ENCODE measurements around the gene SENP5.

SENP5 gene

GRCh38 chr3:196951371-196951770 lies 83.7 kb downstream of the SENP5 start:
- Histone ChIP-seq H3K9me3 (ENCODE audit: control insufficient read depth, insufficient read depth, low read length) (no peaks in the 10 kb centered on the region), H3K36me3 (ENCODE audit: control insufficient read depth, insufficient read depth, low read length) (no peaks in the 10 kb centered on the region), H3K27ac (ENCODE audit: low read length) (no peak overlapping the region), H3K4me3 (ENCODE audit: low read length) (no peak overlapping the region), H3K27me3 (ENCODE audit: control insufficient read depth, insufficient read depth, low read length) (no peaks in the 10 kb centered on the region), H3K4me1 (ENCODE audit: control insufficient read depth, insufficient read depth, low read length) (no peaks in the 10 kb centered on the region)
- no CpG with 5 or more reads among the region's 3 CpGs for WGBS (ENCODE audit: insufficient coverage, insufficient read length)
- DNase-seq (ENCODE audit: low read depth, low spot score), result no peak

- DNase-seq (ENCODE audit: low read depth, low spot score), result no peak
- H3K27me3 ChIP-seq (ENCODE audit: control insufficient read depth, insufficient read depth, low read length), result peaks cover under 1% of the 10 kb centered on the region; the same call in 1 of the 2 replicates
- H3K9me3 ChIP-seq (ENCODE audit: control insufficient read depth, insufficient read depth, low read length), result no peaks in the 10 kb centered on the region
- no CpG with 5 or more reads among the region's 7 CpGs for WGBS (ENCODE audit: insufficient coverage, insufficient read length)
- H3K27ac ChIP-seq (ENCODE audit: low read length), result no peak overlapping the region
- no peak overlapping the region for H3K4me3 ChIP-seq (ENCODE audit: low read length)
- no peaks in the 10 kb centered on the region for H3K36me3 ChIP-seq (ENCODE audit: control insufficient read depth, insufficient read depth, low read length)
- H3K4me1 ChIP-seq (ENCODE audit: control insufficient read depth, insufficient read depth, low read length), result no peaks in the 10 kb centered on the region
Measured at GRCh38 chr3:196954832-196955231, 87.1 kb downstream of the SENP5 start.

GRCh38 chr3:196962108-196962929 lies 94.6 kb downstream of the SENP5 start:
- no peak for DNase-seq (ENCODE audit: low read depth, low spot score)
- no CpG with 5 or more reads among the region's 9 CpGs for WGBS (ENCODE audit: insufficient coverage, insufficient read length)
- Histone ChIP-seq H3K4me1 (ENCODE audit: control insufficient read depth, insufficient read depth, low read length) (no peaks in the 10 kb centered on the region), H3K27ac (ENCODE audit: low read length) (no peak overlapping the region), H3K27me3 (ENCODE audit: control insufficient read depth, insufficient read depth, low read length) (peaks cover 28% of the 10 kb centered on the region), H3K9me3 (ENCODE audit: control insufficient read depth, insufficient read depth, low read length) (no peaks in the 10 kb centered on the region), H3K36me3 (ENCODE audit: control insufficient read depth, insufficient read depth, low read length) (no peaks in the 10 kb centered on the region), H3K4me3 (ENCODE audit: low read length) (no peak overlapping the region)

- Histone ChIP-seq H3K36me3 (ENCODE audit: control insufficient read depth, insufficient read depth, low read length) (no peaks in the 10 kb centered on the region), H3K4me3 (ENCODE audit: low read length) (no peak overlapping the region), H3K27me3 (ENCODE audit: control insufficient read depth, insufficient read depth, low read length) (peaks cover 36% of the 10 kb centered on the region), H3K9me3 (ENCODE audit: control insufficient read depth, insufficient read depth, low read length) (no peaks in the 10 kb centered on the region), H3K27ac (ENCODE audit: low read length) (no peak overlapping the region), H3K4me1 (ENCODE audit: control insufficient read depth, insufficient read depth, low read length) (0 out of 2 replicates have a peak, but pooled peaks cover under 1% of the 10 kb centered on the region)
- WGBS (ENCODE audit: insufficient coverage, insufficient read length), result no CpG with 5 or more reads among the region's 10 CpGs
- no peak for DNase-seq (ENCODE audit: low read depth, low spot score)
Measured at GRCh38 chr3:196962930-196963630, 95.4 kb downstream of the SENP5 start.

GRCh38 chr3:196963631-196963953 lies 95.9 kb downstream of the SENP5 start:
- Histone ChIP-seq H3K9me3 (ENCODE audit: control insufficient read depth, insufficient read depth, low read length) (no peaks in the 10 kb centered on the region), H3K4me3 (ENCODE audit: low read length) (no peak overlapping the region), H3K36me3 (ENCODE audit: control insufficient read depth, insufficient read depth, low read length) (no peaks in the 10 kb centered on the region), H3K27me3 (ENCODE audit: control insufficient read depth, insufficient read depth, low read length) (peaks cover 41% of the 10 kb centered on the region), H3K27ac (ENCODE audit: low read length) (no peak overlapping the region), H3K4me1 (ENCODE audit: control insufficient read depth, insufficient read depth, low read length) (0 out of 2 replicates have a peak, but pooled peaks cover 1% of the 10 kb centered on the region)
- DNase-seq (ENCODE audit: low read depth, low spot score), result no peak
- WGBS (ENCODE audit: insufficient coverage, insufficient read length), result no CpG with 5 or more reads among the region's 2 CpGs

- H3K36me3 ChIP-seq (ENCODE audit: control insufficient read depth, insufficient read depth, low read length), result no peaks in the 10 kb centered on the region; the same call in 1 of the 2 replicates
- H3K27me3 ChIP-seq (ENCODE audit: control insufficient read depth, insufficient read depth, low read length), result peaks cover 52% of the 10 kb centered on the region
- H3K9me3 ChIP-seq (ENCODE audit: control insufficient read depth, insufficient read depth, low read length), result no peaks in the 10 kb centered on the region
- H3K4me3 ChIP-seq (ENCODE audit: low read length), result no peak overlapping the region
- H3K27ac ChIP-seq (ENCODE audit: low read length), result no peak overlapping the region
- 0 out of 2 replicates have a peak, but pooled peaks cover 1% of the 10 kb centered on the region for H3K4me1 ChIP-seq (ENCODE audit: control insufficient read depth, insufficient read depth, low read length)
- no peak for DNase-seq (ENCODE audit: low read depth, low spot score)
- no CpG with 5 or more reads among the region's 11 CpGs for WGBS (ENCODE audit: insufficient coverage, insufficient read length)
Measured at GRCh38 chr3:196965112-196965803, 97.5 kb downstream of the SENP5 start.

GRCh38 chr3:196965804-196966173 lies 98.1 kb downstream of the SENP5 start:
- WGBS (ENCODE audit: insufficient coverage, insufficient read length), result no CpG with 5 or more reads among the region's 10 CpGs
- Histone ChIP-seq H3K9me3 (ENCODE audit: control insufficient read depth, insufficient read depth, low read length) (no peaks in the 10 kb centered on the region), H3K27ac (ENCODE audit: low read length) (no peak overlapping the region), H3K4me3 (ENCODE audit: low read length) (no peak overlapping the region), H3K36me3 (ENCODE audit: control insufficient read depth, insufficient read depth, low read length) (no peaks in the 10 kb centered on the region; the same call in 1 of the 2 replicates), H3K27me3 (ENCODE audit: control insufficient read depth, insufficient read depth, low read length) (peaks cover 57% of the 10 kb centered on the region), H3K4me1 (ENCODE audit: control insufficient read depth, insufficient read depth, low read length) (0 out of 2 replicates have a peak, but pooled peaks cover 1% of the 10 kb centered on the region)
- no peak for DNase-seq (ENCODE audit: low read depth, low spot score)

- 0 out of 2 replicates have a peak, but pooled peaks cover 1% of the 10 kb centered on the region for H3K4me1 ChIP-seq (ENCODE audit: control insufficient read depth, insufficient read depth, low read length)
Measured at GRCh38 chr3:196966526-196967401, 99.0 kb downstream of the SENP5 start.

GRCh38 chr3:196967412-196968232 lies 99.9 kb downstream of the SENP5 start:
- WGBS (ENCODE audit: insufficient coverage, insufficient read length), result no CpG with 5 or more reads among the region's 35 CpGs
- Histone ChIP-seq H3K27ac (ENCODE audit: low read length) (no peak overlapping the region), H3K36me3 (ENCODE audit: control insufficient read depth, insufficient read depth, low read length) (no peaks in the 10 kb centered on the region; the same call in 1 of the 2 replicates)

More at GRCh38 chr3:196966526-196967401, 99.0 kb downstream of the SENP5 start:
- Histone ChIP-seq H3K27ac (ENCODE audit: low read length) (no peak overlapping the region), H3K4me3 (ENCODE audit: low read length) (peak overlapping the region; percentile 14; the same call in 1 of the 2 replicates), H3K36me3 (ENCODE audit: control insufficient read depth, insufficient read depth, low read length) (no peaks in the 10 kb centered on the region; the same call in 1 of the 2 replicates), H3K27me3 (ENCODE audit: control insufficient read depth, insufficient read depth, low read length) (peaks cover 63% of the 10 kb centered on the region), H3K9me3 (ENCODE audit: control insufficient read depth, insufficient read depth, low read length) (no peaks in the 10 kb centered on the region)
- DNase-seq (ENCODE audit: low read depth, low spot score), result no peak
- no CpG with 5 or more reads among the region's 47 CpGs for WGBS (ENCODE audit: insufficient coverage, insufficient read length)

More at GRCh38 chr3:196967412-196968232, 99.9 kb downstream of the SENP5 start:
- Histone ChIP-seq H3K27me3 (ENCODE audit: control insufficient read depth, insufficient read depth, low read length) (peaks cover 63% of the 10 kb centered on the region), H3K9me3 (ENCODE audit: control insufficient read depth, insufficient read depth, low read length) (no peaks in the 10 kb centered on the region), H3K4me1 (ENCODE audit: control insufficient read depth, insufficient read depth, low read length) (0 out of 2 replicates have a peak, but pooled peaks cover 1% of the 10 kb centered on the region), H3K4me3 (ENCODE audit: low read length) (peak overlapping the region; percentile 65; the same call in 1 of the 2 replicates)
- no peak for DNase-seq (ENCODE audit: low read depth, low spot score)
